Measurements from ENCODE around the gene ANKH. TPM values are rescaled to one million over a fixed set of nuclear protein-coding genes. Genes with fewer than 3 reads are reported as not detected.
A peak's percentile ranks its signal among the peaks of the same experiment; 100 is the strongest.

Gene ANKH
- total RNA-seq, 1 experiment from 2014 or later, result 81.4 TPM

DNA sequence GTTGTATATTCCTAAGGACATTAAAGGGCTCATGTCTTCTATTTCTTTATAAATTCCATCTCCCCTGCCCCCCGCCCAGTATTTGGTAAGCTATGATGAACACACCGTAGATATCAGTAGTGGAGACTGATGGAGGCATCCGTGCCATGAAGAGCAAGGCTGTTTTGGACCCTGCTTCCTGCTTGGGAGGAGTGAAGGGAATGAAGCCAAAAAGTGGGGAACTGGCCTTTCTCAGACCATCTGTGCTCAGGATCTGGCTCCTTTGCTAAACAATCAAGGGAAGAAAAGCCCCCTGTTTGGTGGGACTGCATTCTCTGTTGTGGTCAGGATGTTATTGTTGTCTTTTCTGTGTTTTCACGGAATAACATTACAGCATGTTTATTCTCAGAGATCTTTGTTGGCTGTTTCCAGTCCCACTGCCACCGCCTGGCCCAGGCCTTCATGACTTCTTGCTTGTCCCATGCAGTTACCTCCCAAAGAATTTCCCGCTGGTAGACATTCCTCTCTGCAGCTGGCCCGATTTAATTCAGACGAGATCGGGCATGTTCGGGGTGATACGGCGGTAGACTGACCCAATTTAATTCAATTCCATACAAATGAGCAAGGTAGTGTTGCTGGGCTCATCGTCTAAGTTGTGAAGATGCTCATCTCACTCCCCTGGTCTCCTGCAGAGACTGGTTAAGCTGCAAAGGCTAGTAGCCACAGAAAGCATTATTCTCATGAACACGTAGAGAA lies 31.4 kb upstream of the ANKH start:
- H3K27ac ChIP-seq, result no peak overlapping the region
- intact Hi-C loops (cut with micrococcal nuclease; ENCODE audit: unreplicated experiment), result no loop called here
- no peaks in the 10 kb centered on the region for H3K79me2 ChIP-seq (ENCODE audit: low read depth)
- H3F3A ChIP-seq (ENCODE audit: insufficient read depth, low read depth), result no peaks in the 10 kb centered on the region
- no peaks in the 10 kb centered on the region for H3K4me1 ChIP-seq (replicated peaks; ENCODE audit: insufficient read depth)
- no peak for DNase-seq
- CTCF ChIA-PET, result no interaction called here
- BruUV-seq (replicated peaks), result no TSS peak
- H3K27me3 ChIP-seq (ENCODE audit: insufficient read depth, low read depth), result peaks cover 6% of the 10 kb centered on the region
- TF ChIP-seq, protein P1, sequence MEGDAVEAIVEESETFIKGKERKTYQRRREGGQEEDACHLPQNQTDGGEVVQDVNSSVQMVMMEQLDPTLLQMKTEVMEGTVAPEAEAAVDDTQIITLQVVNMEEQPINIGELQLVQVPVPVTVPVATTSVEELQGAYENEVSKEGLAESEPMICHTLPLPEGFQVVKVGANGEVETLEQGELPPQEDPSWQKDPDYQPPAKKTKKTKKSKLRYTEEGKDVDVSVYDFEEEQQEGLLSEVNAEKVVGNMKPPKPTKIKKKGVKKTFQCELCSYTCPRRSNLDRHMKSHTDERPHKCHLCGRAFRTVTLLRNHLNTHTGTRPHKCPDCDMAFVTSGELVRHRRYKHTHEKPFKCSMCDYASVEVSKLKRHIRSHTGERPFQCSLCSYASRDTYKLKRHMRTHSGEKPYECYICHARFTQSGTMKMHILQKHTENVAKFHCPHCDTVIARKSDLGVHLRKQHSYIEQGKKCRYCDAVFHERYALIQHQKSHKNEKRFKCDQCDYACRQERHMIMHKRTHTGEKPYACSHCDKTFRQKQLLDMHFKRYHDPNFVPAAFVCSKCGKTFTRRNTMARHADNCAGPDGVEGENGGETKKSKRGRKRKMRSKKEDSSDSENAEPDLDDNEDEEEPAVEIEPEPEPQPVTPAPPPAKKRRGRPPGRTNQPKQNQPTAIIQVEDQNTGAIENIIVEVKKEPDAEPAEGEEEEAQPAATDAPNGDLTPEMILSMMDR (conservative IDR thresholded peaks at IDR 0.05), result no peak
- TF ChIP-seq EZH2 (IDR thresholded peaks at IDR 0.05; ENCODE audit: low read depth), result no peak
- no peak overlapping the region for H3K4me3 ChIP-seq
- no peaks in the 10 kb centered on the region for H4K20me1 ChIP-seq (ENCODE audit: insufficient read depth)
- no peak overlapping the region for H2AFZ ChIP-seq
- no peaks in the 10 kb centered on the region for H3K9me3 ChIP-seq (ENCODE audit: insufficient read depth, low read depth)
- no peak overlapping the region for H3K4me2 ChIP-seq
- H3K36me3 ChIP-seq (ENCODE audit: low read depth), result no peaks in the 10 kb centered on the region
- no peaks in the 10 kb centered on the region for H3K9me2 ChIP-seq (ENCODE audit: insufficient read depth)
- POLR2A ChIA-PET (ENCODE audit: unreplicated experiment), result no interaction called here

- H3K36me3 ChIP-seq (ENCODE audit: low read depth), result no peaks in the 10 kb centered on the region
- H4K20me1 ChIP-seq (ENCODE audit: insufficient read depth), result no peaks in the 10 kb centered on the region
- H3F3A ChIP-seq (ENCODE audit: insufficient read depth, low read depth), result no peaks in the 10 kb centered on the region
- TF ChIP-seq, protein P1 (conservative IDR thresholded peaks at IDR 0.05), result no peak
- intact Hi-C loops (cut with micrococcal nuclease; ENCODE audit: unreplicated experiment), result no loop called here
- H2AFZ ChIP-seq, result no peak overlapping the region
- no peak overlapping the region for H3K4me2 ChIP-seq
- H3K4me3 ChIP-seq, result no peak overlapping the region
- no peaks in the 10 kb centered on the region for H3K9me2 ChIP-seq (ENCODE audit: insufficient read depth)
- POLR2A ChIA-PET (ENCODE audit: unreplicated experiment), result no interaction called here
- H3K27me3 ChIP-seq (ENCODE audit: insufficient read depth, low read depth), result peaks cover 6% of the 10 kb centered on the region
- H3K4me1 ChIP-seq (replicated peaks; ENCODE audit: insufficient read depth), result no peaks in the 10 kb centered on the region
- CTCF ChIA-PET, result interaction anchor here (0.7 kb wide), 1 partner anchor 100 kb away, joined by 3 read pairs; no protein-coding TSS in a partner anchor
- no peaks in the 10 kb centered on the region for H3K79me2 ChIP-seq (ENCODE audit: low read depth)
- DNase-seq, result no peak
- H3K27ac ChIP-seq, result no peak overlapping the region
- no peaks in the 10 kb centered on the region for H3K9me3 ChIP-seq (ENCODE audit: insufficient read depth, low read depth)
- no TSS peak for BruUV-seq (replicated peaks)
Observed at GRCh38 chr5:14901462-14902051, 30.0 kb upstream of the ANKH start.

GRCh38 chr5:14900693-14901461 lies 29.3 kb upstream of the ANKH start:
- TF ChIP-seq, protein P1 (conservative IDR thresholded peaks at IDR 0.05), result no peak
- no peak for TF ChIP-seq EZH2 (IDR thresholded peaks at IDR 0.05; ENCODE audit: low read depth)
- no peak overlapping the region for H3K4me2 ChIP-seq

More at GRCh38 chr5:14900693-14901461, 29.3 kb upstream of the ANKH start:
- Histone ChIP-seq H3K27me3 (ENCODE audit: insufficient read depth, low read depth) (peaks cover 10% of the 10 kb centered on the region), H3K4me3 (no peak overlapping the region), H4K20me1 (ENCODE audit: insufficient read depth) (no peaks in the 10 kb centered on the region), H3K4me1 (replicated peaks; ENCODE audit: insufficient read depth) (no peaks in the 10 kb centered on the region), H3F3A (ENCODE audit: insufficient read depth, low read depth) (no peaks in the 10 kb centered on the region), H2AFZ (no peak overlapping the region), H3K27ac (no peak overlapping the region), H3K36me3 (ENCODE audit: low read depth) (no peaks in the 10 kb centered on the region), H3K79me2 (ENCODE audit: low read depth) (no peaks in the 10 kb centered on the region), H3K9me3 (ENCODE audit: insufficient read depth, low read depth) (no peaks in the 10 kb centered on the region), H3K9me2 (ENCODE audit: insufficient read depth) (no peaks in the 10 kb centered on the region)
- peak in 1 of 2 experiments; percentile 31 for DNase-seq
- intact Hi-C loops (cut with micrococcal nuclease; ENCODE audit: unreplicated experiment), result no loop called here
- POLR2A ChIA-PET (ENCODE audit: unreplicated experiment), result no interaction called here
- no TSS peak for BruUV-seq (replicated peaks)
- CTCF ChIA-PET, result no interaction called here
